Renal pelvis (tissue), 4 donors: Measurements from ENCODE around the gene SMURF2. TPM values are rescaled to one million over a fixed set of nuclear protein-coding genes. Genes with fewer than 3 reads are reported as not detected.
"Not testable (repeated sequence)": the region's sequence is repeated elsewhere in the genome, so short reads cannot be mapped to it uniquely, and the experiment has no call there.

Experiments
- DNase-seq: peaks from one replicate; pipeline ENCODE4 v3.0.0-alpha.2; 2013
- polyA plus RNA-seq, 3 donors: library from polyadenylated mRNA; unstranded; fragments of 120-200 nt; gene quantifications; one replicate each; pipeline ENCODE4 v1.2.1, GENCODE V29; 2013; ENCODE audit not compliant: insufficient read length in 3 of 3

The SMURF2 gene
- polyA plus RNA-seq, 3 donors = 28.4 to 35.6 (median 33.3) TPM

- DNase-seq = no peak
Measured at GRCh38 chr17:64634218-64634617, 27.9 kb downstream of the SMURF2 start.

- no peak for DNase-seq
Measured at GRCh38 chr17:64632606-64633005, 29.5 kb downstream of the SMURF2 start.

GRCh38 chr17:64632194-64632593, 29.9 kb downstream of the SMURF2 start:
- no peak for DNase-seq

GRCh38 chr17:64630309-64631223, 31.5 kb downstream of the SMURF2 start:
- DNase-seq = no peak

GRCh38 chr17:64628641-64629040, 33.5 kb downstream of the SMURF2 start:
- DNase-seq = no peak

GRCh38 chr17:64627797-64628196, 34.3 kb downstream of the SMURF2 start:
- DNase-seq = no peak

GRCh38 chr17:64626827-64627226, 35.3 kb downstream of the SMURF2 start:
- no peak for DNase-seq

GRCh38 chr17:64625541-64625940, 36.6 kb downstream of the SMURF2 start:
- no peak for DNase-seq

GRCh38 chr17:64622931-64623654, 39.0 kb downstream of the SMURF2 start:
- no peak for DNase-seq

- DNase-seq = no peak
Measured at GRCh38 chr17:64621772-64622171, 40.3 kb downstream of the SMURF2 start.

- no peak for DNase-seq
Measured at GRCh38 chr17:64618848-64619247, 43.3 kb downstream of the SMURF2 start.

GRCh38 chr17:64617125-64617780, 44.9 kb downstream of the SMURF2 start:
- no peak for DNase-seq

GRCh38 chr17:64615028-64615677, 47.0 kb downstream of the SMURF2 start:
- no peak for DNase-seq

GRCh38 chr17:64614266-64615027, 47.7 kb downstream of the SMURF2 start:
- no peak for DNase-seq

- DNase-seq = no peak
Measured at GRCh38 chr17:64611369-64611768, 50.7 kb downstream of the SMURF2 start.

- not testable (repeated sequence) for DNase-seq
Measured at GRCh38 chr17:64610244-64610643, 51.9 kb downstream of the SMURF2 start.

GRCh38 chr17:64608571-64608981, 53.5 kb downstream of the SMURF2 start:
- DNase-seq = no peak

- DNase-seq = no peak
Measured at GRCh38 chr17:64607862-64608565, 54.1 kb downstream of the SMURF2 start.

GRCh38 chr17:64604532-64604931, 57.6 kb downstream of the SMURF2 start:
- not testable (repeated sequence) for DNase-seq

- no peak for DNase-seq
Measured at GRCh38 chr17:64603987-64604386, 58.1 kb downstream of the SMURF2 start.

- no peak for DNase-seq
Measured at GRCh38 chr17:64599827-64600226, 62.3 kb downstream of the SMURF2 start.
